Choroid plexus epithelial cell (primary cell): Measurements from ENCODE around the gene PITPNB.

Experiments
- DNase-seq: peaks from one replicate; pipeline ENCODE4 v3.0.0-alpha.2; 2010; ENCODE audit warnings: low read depth
- H3K4me3 ChIP-seq: 2 replicates; pipeline ENCODE4 v1.5.1; 2011; ENCODE audit warnings: low read depth, mild to moderate bottlenecking, control low read depth, low read length, moderate library complexity
- TF ChIP-seq, protein P1 (sequence below): conservative IDR thresholded peaks from 2 replicates; pipeline ENCODE4 v1.5.1; 2011; ENCODE audit warnings: low read depth, mild to moderate bottlenecking, control low read depth, inconsistent platforms, low read length, moderate library complexity

The PITPNB gene

GRCh38 chr22:27863001-27863400 is 56.1 kb downstream of the PITPNB start:
- TF ChIP-seq, protein P1, sequence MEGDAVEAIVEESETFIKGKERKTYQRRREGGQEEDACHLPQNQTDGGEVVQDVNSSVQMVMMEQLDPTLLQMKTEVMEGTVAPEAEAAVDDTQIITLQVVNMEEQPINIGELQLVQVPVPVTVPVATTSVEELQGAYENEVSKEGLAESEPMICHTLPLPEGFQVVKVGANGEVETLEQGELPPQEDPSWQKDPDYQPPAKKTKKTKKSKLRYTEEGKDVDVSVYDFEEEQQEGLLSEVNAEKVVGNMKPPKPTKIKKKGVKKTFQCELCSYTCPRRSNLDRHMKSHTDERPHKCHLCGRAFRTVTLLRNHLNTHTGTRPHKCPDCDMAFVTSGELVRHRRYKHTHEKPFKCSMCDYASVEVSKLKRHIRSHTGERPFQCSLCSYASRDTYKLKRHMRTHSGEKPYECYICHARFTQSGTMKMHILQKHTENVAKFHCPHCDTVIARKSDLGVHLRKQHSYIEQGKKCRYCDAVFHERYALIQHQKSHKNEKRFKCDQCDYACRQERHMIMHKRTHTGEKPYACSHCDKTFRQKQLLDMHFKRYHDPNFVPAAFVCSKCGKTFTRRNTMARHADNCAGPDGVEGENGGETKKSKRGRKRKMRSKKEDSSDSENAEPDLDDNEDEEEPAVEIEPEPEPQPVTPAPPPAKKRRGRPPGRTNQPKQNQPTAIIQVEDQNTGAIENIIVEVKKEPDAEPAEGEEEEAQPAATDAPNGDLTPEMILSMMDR = no peak
- no peak for DNase-seq
- no peak overlapping the region for H3K4me3 ChIP-seq

DNA sequence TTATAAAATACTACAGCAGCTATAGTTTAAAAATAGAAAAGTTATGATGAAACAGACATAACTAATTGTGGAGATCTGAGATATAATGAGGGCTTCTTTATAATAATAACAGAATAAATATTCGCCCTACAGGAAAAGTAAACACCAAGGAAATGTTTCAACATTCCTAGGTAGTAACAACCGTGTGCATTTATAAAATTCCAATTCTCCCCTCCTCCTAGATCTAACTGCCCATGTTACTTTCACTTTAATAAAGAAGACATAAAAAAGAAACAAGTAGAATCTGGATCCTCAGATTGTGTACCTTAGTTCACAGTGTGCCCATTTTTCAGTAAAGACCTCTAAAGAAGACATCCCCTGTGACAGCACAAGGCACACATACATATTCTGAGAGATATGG is 59.7 kb downstream of the PITPNB start:
- TF ChIP-seq, protein P1 = no peak
- peak; percentile 41 for DNase-seq
- H3K4me3 ChIP-seq = no peak overlapping the region

DNA sequence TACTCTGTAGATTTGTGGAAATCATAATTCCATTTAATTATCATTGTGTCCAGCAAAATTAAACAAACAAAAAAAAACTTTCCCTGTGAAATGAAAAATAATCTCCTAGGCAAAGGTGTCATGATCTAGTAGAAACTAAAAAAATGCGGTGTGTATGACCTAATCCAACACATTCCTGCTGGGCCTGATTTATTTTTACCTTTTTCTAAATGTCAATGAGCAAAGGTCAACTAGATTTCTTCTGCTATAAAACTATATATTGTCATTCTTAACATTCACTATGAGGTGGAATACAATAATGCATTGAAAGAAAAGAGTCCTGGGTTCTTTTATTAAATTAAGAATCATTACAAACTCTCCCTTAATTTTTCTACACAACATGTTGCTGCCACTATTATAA is 60.4 kb downstream of the PITPNB start:
- no peak for DNase-seq
- TF ChIP-seq, protein P1 = no peak
- H3K4me3 ChIP-seq = no peak overlapping the region

GRCh38 chr22:27857443-27857842 is 61.6 kb downstream of the PITPNB start:
- DNase-seq = no peak
- TF ChIP-seq, protein P1 = no peak

GRCh38 chr22:27856386-27856785 is 62.7 kb downstream of the PITPNB start:
- TF ChIP-seq, protein P1 = no peak
- DNase-seq = no peak
- H3K4me3 ChIP-seq = no peak overlapping the region

More at GRCh38 chr22:27857443-27857842, 61.6 kb downstream of the PITPNB start:
- H3K4me3 ChIP-seq = no peak overlapping the region

- H3K4me3 ChIP-seq = no peak overlapping the region
- TF ChIP-seq, protein P1 = no peak
- DNase-seq = peak; percentile 83
Measured at GRCh38 chr22:27853424-27853823, 65.6 kb downstream of the PITPNB start.

DNA sequence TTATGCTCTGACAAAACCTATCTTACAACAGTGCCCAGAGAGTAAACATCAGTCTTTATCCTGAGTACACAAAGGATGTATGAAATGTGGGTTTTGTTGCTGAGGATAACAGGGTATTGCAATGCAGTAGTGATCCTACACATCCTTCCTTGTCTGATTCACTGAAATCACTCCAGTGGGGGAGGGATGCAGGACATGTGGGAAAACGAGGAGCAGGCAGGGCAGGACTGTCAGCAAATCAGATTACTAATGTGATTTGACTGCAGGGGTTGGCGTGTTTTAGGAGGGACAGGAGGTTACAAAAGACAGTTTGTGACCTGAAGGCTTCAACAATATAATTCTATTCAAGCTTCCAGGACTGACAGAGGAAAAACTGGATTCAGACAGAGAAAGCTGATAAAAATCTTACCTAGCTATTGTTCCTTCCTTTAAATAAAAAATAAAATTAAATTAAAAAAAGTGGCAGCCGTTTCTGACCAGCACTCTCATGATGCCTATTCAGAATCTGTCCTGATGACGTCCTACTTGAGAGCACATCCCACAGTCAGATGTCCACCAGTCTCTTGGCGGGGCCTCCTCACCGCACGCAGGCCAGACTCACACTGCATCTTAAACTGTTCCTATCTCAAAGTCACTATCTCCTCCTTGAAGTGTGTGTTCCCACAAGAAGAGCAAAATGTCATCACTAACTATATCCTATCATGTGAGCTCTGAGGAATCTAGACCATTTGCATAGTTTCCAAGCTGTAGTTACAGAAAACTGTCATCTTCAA is 66.9 kb downstream of the PITPNB start:
- TF ChIP-seq, protein P1 = no peak
- peak; percentile 40 for DNase-seq
- no peak overlapping the region for H3K4me3 ChIP-seq
